Activated naive CD8-positive, alpha-beta T cell treated with anti-CD3 and anti-CD28 coated beads for 36 hours (primary cell): ENCODE data around the gene TPST2. TPM values are rescaled to one million over a fixed set of nuclear protein-coding genes. Genes with fewer than 3 reads are reported as not detected.

Experiments used
- DNase-seq: peaks from one replicate; pipeline ENCODE4 v3.0.0; 2021
- H3K27ac Mint-ChIP-seq: one replicate; pipeline ENCODE4 v1.8.0; 2022; ENCODE audit warnings: mild to moderate bottlenecking, moderate library complexity, mixed read lengths
- H3K27me3 Mint-ChIP-seq: one replicate; pipeline ENCODE4 v1.8.0; 2022; ENCODE audit warnings: mild to moderate bottlenecking, mixed read lengths
- H3K36me3 Mint-ChIP-seq: one replicate; pipeline ENCODE4 v1.8.0; 2021; ENCODE audit warnings: mild to moderate bottlenecking, mixed read lengths
- H3K4me1 Mint-ChIP-seq: one replicate; pipeline ENCODE4 v1.8.0; 2021; ENCODE audit warnings: mixed read lengths
- H3K4me3 Mint-ChIP-seq: one replicate; pipeline ENCODE4 v1.8.0; 2022; ENCODE audit warnings: mild to moderate bottlenecking, moderate library complexity, mixed read lengths
- H3K9me3 Mint-ChIP-seq: one replicate; pipeline ENCODE4 v1.8.0; 2022; ENCODE audit warnings: mixed read lengths
- total RNA-seq, 2 experiments: library from RNA; stranded (reverse); gene quantifications; one replicate each; pipeline ENCODE4 v1.2.3, GENCODE V29; 2021

Gene TPST2
- total RNA-seq, 2 experiments from 2014 or later, result 32.1 to 35.0 TPM

GRCh38 chr22:26576026-26576680 is 13.8 kb downstream of the TPST2 start:
- peak overlapping the region; percentile 7 for H3K27ac Mint-ChIP-seq
- H3K4me3 Mint-ChIP-seq, result no peak overlapping the region
- H3K4me1 Mint-ChIP-seq, result peaks cover 75% of the 10 kb centered on the region
- DNase-seq, result no peak
- no peaks in the 10 kb centered on the region for H3K27me3 Mint-ChIP-seq
- H3K36me3 Mint-ChIP-seq, result peaks cover 30% of the 10 kb centered on the region
- no peaks in the 10 kb centered on the region for H3K9me3 Mint-ChIP-seq

GRCh38 chr22:26574001-26574723 is 15.8 kb downstream of the TPST2 start:
- no peak for DNase-seq
- H3K9me3 Mint-ChIP-seq, result no peaks in the 10 kb centered on the region
- H3K4me1 Mint-ChIP-seq, result peaks cover 69% of the 10 kb centered on the region
- peak overlapping the region; percentile 73 for H3K27ac Mint-ChIP-seq
- H3K36me3 Mint-ChIP-seq, result peaks cover 26% of the 10 kb centered on the region
- no peaks in the 10 kb centered on the region for H3K27me3 Mint-ChIP-seq
- H3K4me3 Mint-ChIP-seq, result no peak overlapping the region

- H3K27ac Mint-ChIP-seq, result peak overlapping the region; percentile 73
- peaks cover 24% of the 10 kb centered on the region for H3K36me3 Mint-ChIP-seq
- peak; percentile 30 for DNase-seq
- H3K4me1 Mint-ChIP-seq, result peaks cover 68% of the 10 kb centered on the region
- no peaks in the 10 kb centered on the region for H3K9me3 Mint-ChIP-seq
- no peaks in the 10 kb centered on the region for H3K27me3 Mint-ChIP-seq
- peak overlapping the region; percentile 3 for H3K4me3 Mint-ChIP-seq
Measured at GRCh38 chr22:26573026-26573662, 16.8 kb downstream of the TPST2 start.

- no peak for DNase-seq
- Mint-ChIP-seq H3K27ac (peak overlapping the region; percentile 27), H3K27me3 (no peaks in the 10 kb centered on the region), H3K36me3 (peaks cover 21% of the 10 kb centered on the region), H3K4me1 (peaks cover 75% of the 10 kb centered on the region), H3K9me3 (no peaks in the 10 kb centered on the region), H3K4me3 (no peak overlapping the region)
Measured at GRCh38 chr22:26570864-26571525, 18.9 kb downstream of the TPST2 start.

- no peak for DNase-seq
- Mint-ChIP-seq H3K27ac (peak overlapping the region; percentile 32), H3K36me3 (peaks cover 18% of the 10 kb centered on the region), H3K4me3 (no peak overlapping the region), H3K9me3 (no peaks in the 10 kb centered on the region), H3K4me1 (peaks cover 76% of the 10 kb centered on the region), H3K27me3 (no peaks in the 10 kb centered on the region)
Measured at GRCh38 chr22:26570115-26570514, 19.8 kb downstream of the TPST2 start.

GRCh38 chr22:26568207-26568706 is 21.7 kb downstream of the TPST2 start:
- Mint-ChIP-seq H3K9me3 (no peaks in the 10 kb centered on the region), H3K4me3 (no peak overlapping the region), H3K4me1 (peaks cover 66% of the 10 kb centered on the region), H3K27me3 (no peaks in the 10 kb centered on the region), H3K27ac (no peak overlapping the region), H3K36me3 (peaks cover 18% of the 10 kb centered on the region)
- no peak for DNase-seq

- Mint-ChIP-seq H3K27me3 (no peaks in the 10 kb centered on the region), H3K4me3 (no peak overlapping the region), H3K27ac (no peak overlapping the region), H3K4me1 (peaks cover 65% of the 10 kb centered on the region), H3K9me3 (no peaks in the 10 kb centered on the region), H3K36me3 (peaks cover 11% of the 10 kb centered on the region)
- no peak for DNase-seq
Measured at GRCh38 chr22:26567610-26568009, 22.3 kb downstream of the TPST2 start.

- Mint-ChIP-seq H3K36me3 (peaks cover 11% of the 10 kb centered on the region), H3K4me3 (no peak overlapping the region), H3K27ac (no peak overlapping the region), H3K27me3 (no peaks in the 10 kb centered on the region), H3K4me1 (peaks cover 62% of the 10 kb centered on the region), H3K9me3 (no peaks in the 10 kb centered on the region)
- no peak for DNase-seq
Measured at GRCh38 chr22:26566994-26567393, 22.9 kb downstream of the TPST2 start.

GRCh38 chr22:26565889-26566288 is 24.0 kb downstream of the TPST2 start:
- peaks cover 52% of the 10 kb centered on the region for H3K4me1 Mint-ChIP-seq
- DNase-seq, result peak; percentile 22
- H3K9me3 Mint-ChIP-seq, result no peaks in the 10 kb centered on the region
- H3K27me3 Mint-ChIP-seq, result no peaks in the 10 kb centered on the region
- H3K36me3 Mint-ChIP-seq, result peaks cover 8% of the 10 kb centered on the region
- no peak overlapping the region for H3K4me3 Mint-ChIP-seq
- no peak overlapping the region for H3K27ac Mint-ChIP-seq

- no peak overlapping the region for H3K27ac Mint-ChIP-seq
- H3K4me1 Mint-ChIP-seq, result peaks cover 45% of the 10 kb centered on the region
- H3K36me3 Mint-ChIP-seq, result peaks cover 8% of the 10 kb centered on the region
- no peak overlapping the region for H3K4me3 Mint-ChIP-seq
- no peaks in the 10 kb centered on the region for H3K27me3 Mint-ChIP-seq
- DNase-seq, result no peak
- no peaks in the 10 kb centered on the region for H3K9me3 Mint-ChIP-seq
Measured at GRCh38 chr22:26565181-26565580, 24.8 kb downstream of the TPST2 start.

GRCh38 chr22:26564672-26565071 is 25.3 kb downstream of the TPST2 start:
- H3K9me3 Mint-ChIP-seq, result no peaks in the 10 kb centered on the region
- H3K4me3 Mint-ChIP-seq, result no peak overlapping the region
- no peak overlapping the region for H3K27ac Mint-ChIP-seq
- H3K4me1 Mint-ChIP-seq, result peaks cover 45% of the 10 kb centered on the region
- peaks cover 8% of the 10 kb centered on the region for H3K36me3 Mint-ChIP-seq
- DNase-seq, result no peak
- H3K27me3 Mint-ChIP-seq, result no peaks in the 10 kb centered on the region

- H3K4me3 Mint-ChIP-seq, result no peak overlapping the region
- H3K36me3 Mint-ChIP-seq, result peaks cover 6% of the 10 kb centered on the region
- H3K4me1 Mint-ChIP-seq, result peaks cover 47% of the 10 kb centered on the region
- no peaks in the 10 kb centered on the region for H3K27me3 Mint-ChIP-seq
- no peak overlapping the region for H3K27ac Mint-ChIP-seq
- no peak for DNase-seq
- no peaks in the 10 kb centered on the region for H3K9me3 Mint-ChIP-seq
Measured at GRCh38 chr22:26564181-26564580, 25.8 kb downstream of the TPST2 start.

GRCh38 chr22:26563022-26563421 is 26.9 kb downstream of the TPST2 start:
- no peaks in the 10 kb centered on the region for H3K27me3 Mint-ChIP-seq
- peaks cover 40% of the 10 kb centered on the region for H3K4me1 Mint-ChIP-seq
- H3K4me3 Mint-ChIP-seq, result no peak overlapping the region
- DNase-seq, result no peak
- no peak overlapping the region for H3K27ac Mint-ChIP-seq
- H3K9me3 Mint-ChIP-seq, result no peaks in the 10 kb centered on the region
- peaks cover 6% of the 10 kb centered on the region for H3K36me3 Mint-ChIP-seq

- Mint-ChIP-seq H3K4me3 (no peak overlapping the region), H3K36me3 (peaks cover 6% of the 10 kb centered on the region), H3K4me1 (peaks cover 31% of the 10 kb centered on the region), H3K9me3 (no peaks in the 10 kb centered on the region), H3K27ac (no peak overlapping the region), H3K27me3 (no peaks in the 10 kb centered on the region)
- no peak for DNase-seq
Measured at GRCh38 chr22:26561756-26562417, 28.0 kb downstream of the TPST2 start.
